Endothelial cell of umbilical vein (primary cell): ENCODE data around the gene EMC6. TPM values are rescaled to one million over a fixed set of nuclear protein-coding genes. Genes with fewer than 3 reads are reported as not detected.

Experiments
- BruUV-seq: library from RNA; stranded (reverse); fragments of 400-500 nt; replicated peaks from 2 replicates; lab custom pipeline; 2021; lab: Mats Ljungman, UMichigan
- CTCF ChIA-PET: fragments of 300-600, 350-600 bp; sonication (Branson Sonifier 250); formaldehyde crosslinking; loops from one replicate; lab custom pipeline; 2021; ENCODE audit warnings: antibody characterized with exemption, inconsistent platforms; lab: Charles Lee
- POLR2A ChIA-PET: fragments of 300-600, 350-600 bp; sonication (Branson Sonifier 250); formaldehyde crosslinking; loops from one replicate; lab custom pipeline; 2021; ENCODE audit warnings: antibody characterized with exemption, inconsistent platforms; lab: Charles Lee
- DNase-seq: peaks from one replicate; pipeline ENCODE4 v3.0.0-alpha.2; 2011; ENCODE audit warnings: low read depth, low spot score
- FAIRE-seq: peaks from 2 replicates; lab custom pipeline; 2011; peaks lifted over from hg19 to GRCh38; lab: Jason Lieb, UNC
- H2AFZ ChIP-seq: 2 replicates; pipeline ENCODE4 v1.6.0; 2012; ENCODE audit warnings: low read depth, low read length, control low read depth, inconsistent platforms
- H3K27ac ChIP-seq: 2 replicates; pipeline ENCODE4 v1.5.1; 2011; ENCODE audit warnings: low read depth, mild to moderate bottlenecking, control low read depth, low read length, moderate library complexity; ENCODE audit not compliant: insufficient read depth
- H3K27me3 ChIP-seq, 2 experiments: 2 replicates each; pipeline versions ENCODE4 v1.6.0 to v1.6.1; 2011; ENCODE audit warnings: low read length in 2 of 2, mixed read lengths in 1 of 2; ENCODE audit not compliant: control insufficient read depth in 2 of 2, insufficient read depth in 2 of 2
- H3K36me3 ChIP-seq, 2 experiments: 2 replicates in 1 of 2; 3 replicates in 1 of 2; pipeline ENCODE4 v1.5.1; 2011; ENCODE audit warnings: low read length in 2 of 2, mild to moderate bottlenecking in 1 of 2, moderate library complexity in 1 of 2; ENCODE audit not compliant: control insufficient read depth in 2 of 2, insufficient read depth in 2 of 2; ENCODE audit errors: extremely low read depth in 1 of 2
- H3K4me1 ChIP-seq: 3 replicates; pipeline ENCODE4 v1.5.1; 2011; ENCODE audit warnings: mild to moderate bottlenecking, low read length; ENCODE audit not compliant: control insufficient read depth, insufficient read depth; ENCODE audit errors: extremely low read depth
- H3K4me2 ChIP-seq: 2 replicates; pipeline ENCODE4 v1.6.1; 2011; ENCODE audit warnings: low read length, control low read depth, mixed read lengths; ENCODE audit not compliant: insufficient read depth
- H3K4me3 ChIP-seq, 3 experiments: fragments of 200-600 bp in 1 of 3; sonication (generic), shearing (Covaris generic) in 1 of 3; replicated peaks in 1 of 3; 2 replicates each; pipeline ENCODE4 v1.5.1; 2011 to 2016; ENCODE audit warnings: control low read depth in 3 of 3, low read length in 3 of 3, mild to moderate bottlenecking in 2 of 3, inconsistent platforms in 1 of 3, low read depth in 1 of 3, moderate library complexity in 1 of 3; ENCODE audit not compliant: insufficient read depth in 1 of 3
- H3K79me2 ChIP-seq: 2 replicates; pipeline ENCODE4 v1.6.0; 2012; ENCODE audit warnings: low read length, inconsistent platforms; ENCODE audit not compliant: control insufficient read depth, insufficient read depth
- H3K9ac ChIP-seq: replicated peaks from 2 replicates; pipeline ENCODE3; 2011; ENCODE audit warnings: low read length, control low read depth; ENCODE audit not compliant: insufficient read depth; ENCODE audit errors: extremely low read depth
- H3K9me1 ChIP-seq: replicated peaks from 3 replicates; pipeline ENCODE4 v1.6.0; 2011; ENCODE audit warnings: mild to moderate bottlenecking, low read length; ENCODE audit not compliant: control insufficient read depth, insufficient read depth; ENCODE audit errors: extremely low read depth
- H3K9me3 ChIP-seq: replicated peaks from 2 replicates; pipeline ENCODE4 v1.5.1; 2012; ENCODE audit warnings: low read length, inconsistent platforms; ENCODE audit not compliant: control insufficient read depth, insufficient read depth
- H4K20me1 ChIP-seq: replicated peaks from 2 replicates; pipeline ENCODE3; 2011; ENCODE audit warnings: mild to moderate bottlenecking, low read length; ENCODE audit not compliant: control insufficient read depth, insufficient read depth; ENCODE audit errors: extremely low read depth
- EZH2 ChIP-seq: IDR thresholded peaks from 2 replicates; pipeline ENCODE4 v1.6.1; 2012; ENCODE audit warnings: borderline replicate concordance, low read depth, mild to moderate bottlenecking, moderate library complexity, low read length, inconsistent platforms; ENCODE audit not compliant: severe bottlenecking
- FOS ChIP-seq: IDR thresholded peaks from 2 replicates; pipeline ENCODE4 v1.6.1; 2011; ENCODE audit warnings: mild to moderate bottlenecking, low read length, moderate library complexity, borderline replicate concordance; ENCODE audit not compliant: insufficient read depth
- GATA2 ChIP-seq: IDR thresholded peaks from 2 replicates; pipeline ENCODE4 v1.7.0; 2011; ENCODE audit warnings: low read depth, mild to moderate bottlenecking, moderate library complexity, mixed read lengths, low read length; ENCODE audit not compliant: insufficient read length, insufficient read depth
- JUN ChIP-seq: IDR thresholded peaks from 2 replicates; pipeline ENCODE4 v1.6.1; 2011; ENCODE audit warnings: borderline replicate concordance, low read depth; ENCODE audit not compliant: insufficient read length, insufficient read depth
- MYC ChIP-seq: IDR thresholded peaks from one replicate; pipeline ENCODE4 v1.6.1; 2011; ENCODE audit warnings: mild to moderate bottlenecking, low read depth, low read length
- POLR2A ChIP-seq: IDR thresholded peaks from 2 replicates; pipeline ENCODE4 v1.6.1; 2012; ENCODE audit warnings: low read depth, mild to moderate bottlenecking, control low read depth, low read length
- POLR2AphosphoS5 ChIP-seq: IDR thresholded peaks from 2 replicates; pipeline ENCODE4 v1.6.1; 2012; ENCODE audit warnings: low read depth, mild to moderate bottlenecking, control low read depth, low read length, moderate library complexity; ENCODE audit not compliant: insufficient read depth
- dilution Hi-C: fragments of 300-500 bp; cut with MboI; formaldehyde crosslinking; loops from one replicate; pipeline ENCODE4 v1.15.0; 2019; ENCODE audit warnings: low sequenced_read_pairs; ENCODE audit not compliant: extremely low pct_ligation_motif_present
- intact Hi-C: fragments of 100-400 bp; cut with micrococcal nuclease; formaldehyde crosslinking; loops from one replicate; pipeline ENCODE4 v1.10.0; 2022
- polyA plus RNA-seq, 4 experiments: library from polyadenylated mRNA; depleted of rRNA in 3 of 4; stranded (reverse) in 3 of 4; unstranded in 1 of 4; fragments of >200 nt; gene quantifications; 2 replicates each; pipeline versions ENCODE4 v1.2.1 to v1.2.3, GENCODE V29; 2011 to 2012; ENCODE audit warnings: missing spikeins in 1 of 4
- total RNA-seq: library from RNA; stranded (reverse); gene quantifications from 2 replicates; pipeline ENCODE4 v1.2.3, GENCODE V29; 2021
- TF ChIP-seq, protein P1 (sequence below): IDR thresholded peaks from 2 replicates; pipeline ENCODE4 v1.6.1; 2011; ENCODE audit not compliant: insufficient read depth, insufficient read length
- TF ChIP-seq, protein P2 (sequence below), 2 donors: IDR thresholded peaks; 1 replicate in 1 of 2; 2 replicates in 1 of 2; pipeline ENCODE4 v1.5.1; 2011; ENCODE audit warnings: low read length in 2 of 2, mild to moderate bottlenecking in 2 of 2, moderate library complexity in 2 of 2, control low read depth in 1 of 2, inconsistent platforms in 1 of 2, low read depth in 1 of 2; ENCODE audit not compliant: insufficient read depth in 1 of 2; ENCODE audit errors: extremely low read depth in 1 of 2

The EMC6 gene
- total and polyA plus RNA-seq, 2 donors (not counting 3 experiments of a cell fraction or from before 2014, with no cell fraction given): 54.0 to 105 TPM

DNA sequence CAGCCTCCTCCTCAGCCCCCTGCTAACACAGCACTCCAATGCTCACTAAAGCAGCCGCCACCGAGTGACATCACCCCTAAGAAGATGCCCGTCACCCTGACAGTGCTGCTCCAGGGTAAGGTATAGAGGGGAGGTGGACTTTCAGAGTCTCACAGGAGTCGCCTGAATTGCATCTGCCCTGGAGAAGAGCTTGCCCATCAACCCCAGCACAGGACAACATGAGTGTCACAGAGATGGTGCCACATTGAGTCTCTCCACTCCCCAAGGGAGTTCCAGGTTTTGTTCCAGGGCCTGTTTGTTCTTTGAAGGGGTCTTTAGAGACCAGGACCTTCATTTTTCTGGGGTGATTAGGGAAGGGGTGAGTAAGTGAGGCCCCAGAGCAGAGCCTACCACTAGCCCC lies 29.5 kb downstream of the EMC6 start:
- no peak overlapping the region for H3K4me2 ChIP-seq
- H3K4me3 ChIP-seq: no peak overlapping the region
- H4K20me1 ChIP-seq: no peaks in the 10 kb centered on the region
- H3K79me2 ChIP-seq: no peaks in the 10 kb centered on the region
- no peaks in the 10 kb centered on the region for H3K9me3 ChIP-seq
- no peak for FAIRE-seq
- no peaks in the 10 kb centered on the region for H3K9me1 ChIP-seq
- POLR2A ChIA-PET: no interaction called here
- H3K27ac ChIP-seq: no peak overlapping the region
- no peak overlapping the region for H3K9ac ChIP-seq
- CTCF ChIA-PET: no interaction called here
- H3K36me3 ChIP-seq: no peaks in the 10 kb centered on the region
- H3K27me3 ChIP-seq: peaks cover 21 to 22% of the 10 kb centered on the region in 2 experiments
- TF ChIP-seq GATA2: no peak
- TF ChIP-seq, protein P1, sequence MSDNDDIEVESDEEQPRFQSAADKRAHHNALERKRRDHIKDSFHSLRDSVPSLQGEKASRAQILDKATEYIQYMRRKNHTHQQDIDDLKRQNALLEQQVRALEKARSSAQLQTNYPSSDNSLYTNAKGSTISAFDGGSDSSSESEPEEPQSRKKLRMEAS: no peak
- TF ChIP-seq FOS: no peak
- TF ChIP-seq MYC: no peak
- TF ChIP-seq, protein P2, sequence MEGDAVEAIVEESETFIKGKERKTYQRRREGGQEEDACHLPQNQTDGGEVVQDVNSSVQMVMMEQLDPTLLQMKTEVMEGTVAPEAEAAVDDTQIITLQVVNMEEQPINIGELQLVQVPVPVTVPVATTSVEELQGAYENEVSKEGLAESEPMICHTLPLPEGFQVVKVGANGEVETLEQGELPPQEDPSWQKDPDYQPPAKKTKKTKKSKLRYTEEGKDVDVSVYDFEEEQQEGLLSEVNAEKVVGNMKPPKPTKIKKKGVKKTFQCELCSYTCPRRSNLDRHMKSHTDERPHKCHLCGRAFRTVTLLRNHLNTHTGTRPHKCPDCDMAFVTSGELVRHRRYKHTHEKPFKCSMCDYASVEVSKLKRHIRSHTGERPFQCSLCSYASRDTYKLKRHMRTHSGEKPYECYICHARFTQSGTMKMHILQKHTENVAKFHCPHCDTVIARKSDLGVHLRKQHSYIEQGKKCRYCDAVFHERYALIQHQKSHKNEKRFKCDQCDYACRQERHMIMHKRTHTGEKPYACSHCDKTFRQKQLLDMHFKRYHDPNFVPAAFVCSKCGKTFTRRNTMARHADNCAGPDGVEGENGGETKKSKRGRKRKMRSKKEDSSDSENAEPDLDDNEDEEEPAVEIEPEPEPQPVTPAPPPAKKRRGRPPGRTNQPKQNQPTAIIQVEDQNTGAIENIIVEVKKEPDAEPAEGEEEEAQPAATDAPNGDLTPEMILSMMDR (IDR thresholded peaks at IDR 0.05; ENCODE audit: extremely low read depth in 1 of 2, insufficient read depth in 1 of 2, low read depth in 1 of 2, low read length in 2 of 2): no peak
- no peak for TF ChIP-seq POLR2A
- no peak for TF ChIP-seq JUN
- TF ChIP-seq EZH2: no peak
- no peak for TF ChIP-seq POLR2AphosphoS5
- H3K4me1 ChIP-seq: peaks cover 5% of the 10 kb centered on the region
- dilution Hi-C loops (no loop called here), intact Hi-C loops (no loop called here)
- DNase-seq: no peak
- H2AFZ ChIP-seq: no peak overlapping the region
- BruUV-seq: no TSS peak
